NCI-H2107 treated with DMSO at 0.1 percent for 48 hours (cell line): Measurements from ENCODE around the gene ZNF260.
A peak's percentile ranks its signal among the peaks of the same experiment; 100 is the strongest.
"Not testable (repeated sequence)": the region's sequence is repeated elsewhere in the genome, so short reads cannot be mapped to it uniquely, and the experiment has no call there.

Source experiments
- DNase-seq: peaks from one replicate; lab custom pipeline; 2025; ENCODE audit not compliant: unreplicated experiment; lab: John Stamatoyannopoulos, UW

Gene ZNF260

DNA sequence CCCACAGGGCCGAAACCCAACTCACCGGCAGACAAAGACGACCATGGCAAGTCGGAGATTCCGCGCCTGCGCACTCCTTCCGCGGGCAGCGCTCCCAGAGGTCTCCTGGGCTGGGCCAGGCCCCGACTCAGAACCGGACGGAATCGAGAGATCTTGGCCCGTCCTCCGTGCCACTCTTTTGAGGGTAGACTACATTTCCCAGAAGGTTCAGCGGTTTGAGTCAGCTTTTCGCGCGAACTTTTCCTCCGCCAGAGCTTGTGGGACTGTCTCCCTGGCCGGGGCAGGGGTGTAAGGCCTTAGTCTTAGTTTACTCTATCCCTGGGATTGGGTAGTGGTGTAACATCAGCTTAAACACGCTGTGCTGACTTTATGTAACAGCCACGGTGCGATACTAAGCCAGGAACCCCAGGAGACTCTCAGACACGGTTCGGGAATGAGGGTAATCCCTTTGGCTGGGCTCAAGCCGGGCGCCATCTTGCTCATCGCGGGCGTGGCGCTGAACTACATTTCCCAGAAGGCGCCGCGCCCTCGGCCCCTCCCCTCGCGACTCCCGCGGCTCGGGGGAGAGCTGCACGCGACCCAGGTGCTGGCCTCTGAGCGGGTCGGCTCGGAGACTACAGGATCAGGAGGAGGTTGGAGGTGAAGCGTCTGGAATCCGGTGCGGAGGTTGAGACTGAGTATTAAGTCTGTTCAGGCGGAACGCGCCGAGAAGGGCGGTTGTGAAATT lies at the start of gene ZNF260:
Gene ZNF260 (minus strand): TSS at position 78 of the 727 bp plus-strand sequence. CDS start 13,033 bp downstream, outside the sequence.
- peak; percentile 66 for DNase-seq

DNA sequence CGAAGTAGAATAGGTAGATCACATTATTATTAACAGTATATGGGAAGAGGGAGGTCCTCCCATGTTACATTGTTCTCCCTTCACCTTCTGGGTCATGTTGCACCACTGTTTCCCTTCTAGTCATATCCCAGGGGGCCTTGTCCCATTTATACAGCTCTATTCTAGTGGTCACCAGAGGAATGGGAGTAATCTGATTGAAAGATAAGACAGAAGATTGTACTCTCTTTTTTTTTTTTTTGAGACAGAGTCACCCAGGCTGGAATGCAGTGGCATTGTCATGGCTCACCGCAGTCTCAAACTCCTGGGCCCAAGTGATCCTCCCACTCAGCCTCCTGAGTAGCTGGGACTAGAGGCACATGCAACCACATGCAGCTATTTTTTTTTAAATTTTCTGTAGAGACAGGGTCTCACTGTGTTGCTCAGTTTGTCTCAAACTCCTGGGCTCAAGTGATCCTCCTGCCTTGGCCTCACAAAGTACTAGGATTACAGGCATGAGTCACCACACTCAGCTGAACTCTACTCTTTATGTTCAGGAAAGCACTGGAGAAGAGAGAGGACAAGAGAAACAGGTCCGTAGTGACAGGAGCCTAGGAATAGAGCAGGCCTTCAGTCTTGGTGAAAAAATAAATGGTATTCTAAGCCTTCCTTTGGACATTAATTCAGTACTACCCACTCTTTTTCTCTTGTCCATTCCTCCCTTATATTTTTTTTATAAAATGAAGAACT lies 49.4 kb upstream of the ZNF260 start:
- no peak for DNase-seq

DNA sequence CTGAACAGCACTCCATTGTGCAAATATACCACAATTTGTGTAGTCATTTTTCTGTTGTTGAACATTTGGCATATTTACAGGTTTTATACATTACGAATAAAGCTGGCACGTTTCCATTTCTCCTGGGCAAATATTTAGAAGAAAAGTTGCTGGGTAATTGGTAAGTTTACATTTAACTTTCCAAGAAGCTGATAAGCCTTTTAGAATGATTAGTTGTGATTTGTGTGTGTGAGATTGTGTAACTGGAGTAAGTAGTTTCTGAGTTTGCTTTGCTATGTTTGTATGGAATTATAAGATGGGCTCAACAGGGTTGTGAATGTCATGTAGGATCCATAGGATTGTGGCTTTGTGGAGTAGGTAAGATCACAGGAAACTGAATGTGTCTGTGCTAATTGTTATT lies 46.7 kb upstream of the ZNF260 start:
- DNase-seq: no peak

DNA sequence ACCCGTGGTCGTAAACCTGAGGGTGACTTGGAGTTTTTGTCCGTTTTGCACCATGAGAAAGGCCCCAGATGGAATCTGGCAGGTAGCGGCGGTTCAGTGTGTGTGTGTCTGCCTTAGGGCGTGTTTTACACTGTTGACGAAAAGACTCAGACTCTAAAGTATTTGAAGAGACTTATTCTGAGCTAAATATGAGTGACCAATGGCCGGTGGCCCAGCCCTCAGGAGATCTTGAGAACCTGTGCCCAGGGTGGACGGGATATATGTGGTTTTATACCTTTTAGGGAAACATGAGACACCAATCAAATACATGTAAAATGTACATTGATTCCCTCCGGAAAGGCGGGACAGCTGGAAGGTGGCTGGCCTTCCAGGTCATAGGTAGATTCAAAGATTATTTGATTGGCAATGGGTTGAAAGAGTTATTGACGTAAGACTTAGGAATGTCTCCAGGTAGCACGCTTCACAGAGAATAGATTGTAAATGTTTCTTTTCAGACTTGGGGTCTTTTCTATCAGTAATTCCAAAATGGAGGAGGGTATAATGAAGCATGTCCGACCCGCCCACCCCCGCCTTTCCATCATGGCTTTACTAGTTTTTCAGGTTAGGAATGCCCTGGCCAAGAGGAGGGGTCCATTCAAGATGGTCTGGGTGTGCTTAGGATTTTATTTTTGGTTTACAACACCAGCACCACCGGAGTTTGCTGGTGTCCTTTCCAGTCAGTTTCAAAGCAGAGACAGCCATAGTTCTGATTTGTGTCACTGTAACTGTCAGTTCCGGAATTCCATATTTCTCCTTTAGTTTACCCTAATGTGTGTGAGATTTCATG lies 46.0 kb upstream of the ZNF260 start:
- peak; percentile 8 for DNase-seq

DNA sequence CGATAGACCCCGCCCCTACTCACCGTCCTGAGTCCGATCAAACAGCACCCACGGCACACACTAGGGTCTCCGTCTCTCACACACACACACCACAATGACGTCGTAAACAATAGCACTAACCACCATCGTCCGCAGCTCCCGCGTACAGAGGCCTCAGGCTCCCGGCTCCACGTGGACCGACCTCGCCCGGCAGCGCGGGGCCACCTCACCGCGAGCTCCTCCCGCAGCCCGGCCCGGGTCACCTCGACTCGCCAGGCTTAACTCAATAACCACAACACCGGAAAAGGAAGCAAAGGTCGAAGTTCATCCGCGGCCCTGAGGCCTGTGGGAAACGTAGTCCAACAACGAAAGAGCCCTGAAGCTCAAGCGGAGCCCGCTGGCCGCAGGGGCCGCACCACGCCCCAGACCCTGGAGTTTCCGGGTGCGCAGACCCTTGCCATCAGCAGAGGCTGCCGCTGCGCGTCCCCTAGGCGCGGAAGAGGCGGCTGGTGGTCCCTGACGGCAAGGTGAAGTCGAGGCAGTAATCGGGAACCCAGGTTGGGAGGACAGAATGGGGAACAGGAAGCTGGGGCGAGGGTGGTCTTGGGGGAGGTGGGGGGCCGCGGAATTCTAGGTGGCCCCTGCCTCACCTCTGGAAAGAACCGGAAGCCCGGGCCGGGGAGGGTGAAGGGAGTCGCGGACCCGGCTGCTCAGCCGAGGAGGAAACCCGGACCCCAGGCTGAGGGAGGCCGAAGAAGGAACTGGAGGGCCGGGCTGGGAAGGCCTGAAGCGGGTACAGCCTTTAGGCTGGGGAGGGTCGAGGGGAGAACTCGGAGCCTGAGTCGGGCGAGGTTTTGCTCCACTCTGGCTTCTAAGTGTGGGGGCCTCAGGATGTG lies 45.2 kb upstream of the ZNF260 start, which contains the start of gene ZNF529:
Gene ZNF529 (minus strand): TSS at position 273 of the 875 bp plus-strand sequence. CDS start 946 bp downstream, outside the sequence.
- DNase-seq: peak; percentile 75

- no peak for DNase-seq
Observed at GRCh38 chr19:36572593-36573019, 44.5 kb upstream of the ZNF260 start.

DNA sequence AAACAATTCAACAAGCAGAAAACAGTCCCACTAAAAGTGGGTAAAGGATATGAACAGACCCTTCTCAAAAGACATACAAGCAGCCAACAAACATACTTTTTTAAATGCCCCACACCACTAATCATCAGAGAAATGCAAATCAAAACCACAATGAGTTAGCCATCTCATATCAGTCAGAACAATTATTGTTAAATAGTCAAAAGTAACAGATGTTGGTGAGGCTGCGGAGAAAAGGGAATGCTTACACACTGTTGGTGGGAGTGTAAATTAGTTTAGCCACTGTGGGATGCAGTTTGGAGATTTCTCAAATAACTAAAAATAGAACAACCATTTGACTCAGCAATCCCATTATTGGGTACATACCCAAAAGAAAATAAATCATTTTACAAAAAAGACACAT lies 36.3 kb upstream of the ZNF260 start:
- no peak for DNase-seq

- no peak for DNase-seq
Observed at GRCh38 chr19:36547001-36547732, 19.1 kb upstream of the ZNF260 start.

DNA sequence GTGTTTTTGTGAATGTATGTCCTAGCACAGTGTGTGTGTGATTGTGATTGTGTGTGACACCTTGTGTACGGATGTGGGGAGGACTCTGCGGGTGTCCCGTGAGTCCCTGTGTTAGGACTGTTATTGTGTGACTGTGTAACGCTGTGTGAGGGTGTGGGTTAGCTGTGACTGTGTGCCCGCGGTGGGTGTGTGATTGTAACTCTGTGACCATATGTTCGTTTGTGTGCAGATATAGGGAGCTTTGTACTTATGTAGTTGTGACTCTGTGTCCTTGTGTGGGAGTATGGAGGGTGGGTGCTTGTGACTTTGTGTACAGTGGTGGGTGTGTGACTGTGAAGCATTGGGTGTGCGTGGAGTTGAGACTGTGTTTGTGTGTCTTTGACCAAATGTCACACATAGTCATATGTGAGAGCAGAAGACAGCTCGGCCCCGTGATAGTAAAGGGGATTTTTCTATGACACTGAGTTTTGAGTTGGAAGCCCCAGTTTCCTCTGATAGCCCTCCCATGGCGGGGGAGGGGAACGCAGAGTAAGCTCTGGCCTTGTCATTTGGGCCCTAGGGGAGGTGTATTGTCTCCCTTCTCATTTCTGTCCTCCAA lies 949 bp upstream of the ZNF260 start:
- peak; percentile 40 for DNase-seq

DNA sequence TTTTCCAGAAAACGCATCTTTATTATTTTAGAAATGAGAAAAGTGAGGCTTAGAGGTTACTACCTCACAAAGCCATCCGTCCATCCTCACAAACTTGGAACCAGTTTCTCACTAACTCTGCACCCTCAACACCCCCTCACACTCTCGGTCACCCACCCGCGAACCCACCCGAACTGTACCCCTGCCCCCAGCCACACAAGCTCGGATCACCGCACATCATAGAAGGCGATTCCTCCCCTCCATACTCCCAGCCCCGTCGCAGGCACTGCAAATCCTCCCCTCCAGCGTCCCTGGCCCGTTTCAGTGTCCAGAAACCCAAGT lies 238 bp downstream of the ZNF260 start:
- DNase-seq: no peak

DNA sequence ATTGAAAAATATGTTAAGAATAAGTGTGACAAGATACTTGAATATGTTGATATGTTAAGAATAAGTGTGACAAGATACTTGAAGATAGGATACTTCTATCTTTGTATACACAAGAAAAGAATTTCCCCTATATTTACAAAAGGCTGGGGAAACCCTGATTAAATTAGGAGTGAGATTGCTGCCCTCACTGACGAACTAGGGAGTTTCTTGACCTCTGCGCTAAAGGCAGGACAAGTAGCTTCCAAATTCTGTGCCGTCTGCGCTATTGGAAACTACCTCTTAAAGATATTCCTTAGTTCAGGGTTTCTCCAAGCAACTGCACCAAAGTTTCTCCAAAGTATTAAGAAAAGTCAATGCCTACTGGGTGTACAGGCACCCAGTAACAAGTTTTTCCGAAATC lies 730 bp downstream of the ZNF260 start:
- no peak for DNase-seq

DNA sequence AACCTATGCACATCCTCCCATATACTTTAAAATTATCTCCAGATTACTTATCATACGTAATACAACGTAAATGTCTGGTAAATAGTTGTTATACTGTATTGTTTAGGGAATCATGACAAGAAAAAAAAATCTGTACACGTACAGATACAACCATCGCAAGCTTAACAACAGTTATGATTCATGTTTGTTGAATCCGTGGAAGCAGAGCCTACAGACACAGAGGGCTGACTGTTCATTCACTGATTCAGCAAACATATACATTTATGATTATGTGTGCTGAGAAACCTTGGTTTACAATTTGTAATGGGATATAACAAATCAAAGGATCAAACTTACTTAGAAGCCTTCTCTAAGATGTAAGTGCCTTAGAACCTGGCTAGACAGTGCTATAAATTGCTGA lies 1.5 kb downstream of the ZNF260 start:
- no peak for DNase-seq

DNA sequence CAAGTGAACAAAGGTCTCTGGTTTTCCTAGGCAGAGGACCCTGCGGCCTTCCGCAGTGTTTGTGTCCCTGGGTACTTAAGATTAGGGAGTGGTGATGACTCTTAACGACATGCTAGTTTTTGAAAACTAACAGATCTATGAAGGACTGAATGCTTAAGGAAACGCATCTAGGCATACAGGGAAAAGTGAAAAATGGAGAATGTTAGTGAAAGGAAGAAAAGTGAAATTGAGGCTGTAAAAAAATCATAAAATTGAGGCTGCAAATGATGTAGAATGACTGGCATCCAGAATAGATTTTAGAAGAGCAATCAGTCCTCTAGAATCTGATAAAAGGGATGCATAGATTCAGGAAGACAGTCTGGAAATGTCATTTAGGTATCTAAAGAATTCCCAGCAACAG lies 3.5 kb downstream of the ZNF260 start:
- DNase-seq: no peak

DNA sequence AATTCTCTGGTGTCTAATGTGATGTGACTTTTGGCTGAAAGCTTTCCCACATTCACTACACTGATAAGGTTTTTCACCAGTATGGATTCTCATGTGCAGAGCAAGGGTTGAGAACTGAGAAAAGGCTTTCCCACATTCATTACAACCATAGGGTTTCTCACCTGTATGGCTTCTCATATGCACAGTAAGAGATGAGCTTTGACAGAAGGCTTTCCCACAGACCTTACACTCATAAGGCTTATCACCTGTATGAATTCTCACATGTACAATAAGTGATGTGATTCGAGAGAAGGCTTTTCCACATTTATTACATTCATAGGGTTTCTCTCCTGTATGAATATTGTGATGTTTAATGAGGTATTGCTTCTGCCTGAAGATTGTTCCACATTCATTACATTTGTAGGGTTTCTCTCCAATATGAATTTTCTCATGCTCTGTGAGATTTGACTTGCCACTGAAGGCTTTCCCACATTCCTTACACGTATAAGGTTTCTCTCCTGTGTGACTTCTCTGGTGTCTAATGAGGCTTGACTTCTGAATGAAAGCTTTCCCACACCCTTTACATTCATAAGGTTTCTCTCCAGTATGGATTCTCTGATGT lies 14.0 kb downstream of the ZNF260 start:
- DNase-seq: no peak

DNA sequence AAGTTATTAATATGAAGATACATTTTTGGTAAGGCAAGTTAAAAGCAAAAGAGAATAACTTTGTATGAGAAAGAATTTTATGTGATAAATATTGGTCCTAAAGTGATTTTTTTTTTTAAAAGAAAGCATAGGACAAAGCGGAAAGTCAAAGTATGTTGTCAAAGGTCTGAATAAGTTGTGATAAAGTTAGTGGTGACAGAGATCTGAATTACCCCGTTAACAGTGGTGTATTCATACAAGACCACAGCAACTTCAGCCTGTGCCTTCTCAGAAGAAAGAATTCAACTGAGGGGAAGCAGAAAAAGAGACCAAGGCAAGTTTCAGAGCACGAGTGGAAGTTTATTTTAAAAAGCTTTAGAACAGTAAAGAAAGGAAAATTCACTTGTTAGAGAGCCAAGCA lies 19.7 kb downstream of the ZNF260 start:
- DNase-seq: no peak

DNA sequence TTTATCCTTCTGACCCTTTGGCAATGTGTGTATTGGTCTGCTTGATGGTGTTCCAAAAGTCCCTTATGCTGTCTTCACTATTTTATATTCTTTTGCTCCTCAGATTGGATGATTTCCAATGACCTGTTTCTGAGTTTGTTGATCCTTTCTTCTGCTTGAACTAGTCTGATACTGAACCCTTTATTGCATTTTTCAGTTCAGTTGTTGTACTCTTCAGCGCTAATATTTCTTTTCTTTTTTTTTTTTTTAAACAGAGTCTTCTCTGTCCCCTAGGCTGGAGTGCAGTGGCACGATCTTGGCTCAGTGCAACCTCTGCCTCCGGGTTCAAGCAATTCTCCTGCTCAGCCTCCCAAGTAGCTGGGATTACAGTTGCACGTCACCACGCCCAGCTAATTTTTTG lies 26.1 kb downstream of the ZNF260 start:
- DNase-seq: no peak

- no peak for DNase-seq
Observed at GRCh38 chr19:36497001-36497400, 31.1 kb downstream of the ZNF260 start.

DNA sequence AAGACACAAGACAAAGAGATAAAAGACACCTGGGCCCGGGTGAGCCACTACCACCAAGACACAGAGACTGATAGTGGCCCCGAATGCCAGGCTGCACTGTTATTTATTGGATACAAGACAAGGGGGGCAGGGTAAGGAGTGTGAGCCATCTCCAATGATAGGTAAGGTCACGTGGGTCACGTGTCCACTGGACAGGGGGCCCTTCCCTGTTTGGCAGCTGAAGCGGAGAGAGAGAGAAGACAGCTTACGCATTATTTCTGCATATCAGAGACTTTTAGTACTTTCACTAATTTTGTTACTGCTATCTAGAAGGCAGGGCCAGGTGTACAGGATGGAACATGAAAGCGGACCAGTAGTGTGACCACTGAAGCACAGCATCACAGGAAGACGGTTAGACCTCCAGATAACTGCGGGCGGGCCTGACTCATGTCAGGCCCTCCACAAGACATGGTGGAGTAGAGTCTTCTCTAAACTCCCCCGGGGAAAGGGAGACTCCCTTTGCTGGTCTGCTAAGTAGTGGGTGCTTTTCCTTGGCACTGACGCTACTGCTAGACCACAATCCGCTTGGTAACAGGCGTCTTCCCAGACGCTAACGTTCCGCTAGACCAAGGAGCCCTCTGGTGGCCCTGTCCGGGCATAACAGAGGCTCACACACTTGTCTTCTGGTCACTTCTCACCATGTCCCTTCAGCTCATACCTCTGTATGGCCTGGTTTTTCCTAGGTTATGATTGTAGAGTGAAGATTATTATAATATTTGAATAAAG lies 35.2 kb downstream of the ZNF260 start:
- DNase-seq: not testable (repeated sequence)
